GM19463 (cell line): ENCODE measurements around the gene RNF13.

Experiments
- ATAC-seq: cut with Tn5 transposase; IDR thresholded peaks from one replicate; pipeline ENCODE4 v1.9.1; 2021; ENCODE audit warnings: mild to moderate bottlenecking, moderate library complexity; ENCODE audit not compliant: unreplicated experiment

The RNF13 gene

GRCh38 chr3:149812606-149813366 is at the start of gene RNF13:
Gene RNF13 (plus strand): TSS chr3:149813215. CDS start chr3:149846027, 32,812 bp downstream.
- ATAC-seq, result peak; percentile 86

GRCh38 chr3:149763565-149764195 is 49.3 kb upstream of the RNF13 start:
- no peak for ATAC-seq

- ATAC-seq, result no peak
These were observed 48.7 kb upstream of the RNF13 start for GRCh38 chr3:149764302-149764701.

GRCh38 chr3:149765762-149766334 is 47.2 kb upstream of the RNF13 start:
- no peak for ATAC-seq

- ATAC-seq, result no peak
These were observed 45.3 kb upstream of the RNF13 start for GRCh38 chr3:149767720-149768119.

GRCh38 chr3:149768704-149769103 is 44.3 kb upstream of the RNF13 start:
- ATAC-seq, result no peak

- no peak for ATAC-seq
These were observed 42.8 kb upstream of the RNF13 start for GRCh38 chr3:149770246-149770645.

GRCh38 chr3:149771652-149772271 is 41.3 kb upstream of the RNF13 start:
- ATAC-seq, result no peak

- ATAC-seq, result no peak
These were observed 40.2 kb upstream of the RNF13 start for GRCh38 chr3:149772861-149773260.

- ATAC-seq, result no peak
These were observed 36.8 kb upstream of the RNF13 start for GRCh38 chr3:149776170-149776569.

- no peak for ATAC-seq
These were observed 35.4 kb upstream of the RNF13 start for GRCh38 chr3:149777414-149778214.

- no peak for ATAC-seq
These were observed 31.8 kb upstream of the RNF13 start for GRCh38 chr3:149781211-149781610.

GRCh38 chr3:149781741-149782140 is 31.3 kb upstream of the RNF13 start:
- no peak for ATAC-seq

GRCh38 chr3:149783576-149783975 is 29.4 kb upstream of the RNF13 start:
- ATAC-seq, result no peak

GRCh38 chr3:149784064-149784704 is 28.8 kb upstream of the RNF13 start:
- ATAC-seq, result no peak

- no peak for ATAC-seq
These were observed 22.7 kb upstream of the RNF13 start for GRCh38 chr3:149790268-149790667.

- ATAC-seq, result no peak
These were observed 22.3 kb upstream of the RNF13 start for GRCh38 chr3:149790698-149791097.

GRCh38 chr3:149792452-149793270 is 20.4 kb upstream of the RNF13 start, which contains the start of gene ANKUB1:
Gene ANKUB1 (minus strand): TSS chr3:149792554. CDS start chr3:149792366, 188 bp downstream.
- no peak for ATAC-seq

- ATAC-seq, result no peak
These were observed 17.0 kb upstream of the RNF13 start for GRCh38 chr3:149796026-149796425.
